Karpas-422 (cell line): ENCODE results near the gene PTP4A2. TPM values are rescaled to one million over a fixed set of nuclear protein-coding genes. Genes with fewer than 3 reads are reported as not detected.

Experiments
- DNase-seq: peaks from one replicate; pipeline ENCODE4 v3.0.0-alpha.2; 2015
- H2AFZ ChIP-seq: fragments of 200-600 bp; sonication (generic); 2 replicates; pipeline ENCODE4 v1.6.1; 2014; ENCODE audit warnings: antibody characterized with exemption, low read length, mixed read lengths
- H3K27ac ChIP-seq: fragments of 200-600 bp; sonication (generic); 2 replicates; pipeline ENCODE4 v1.5.1; 2014; ENCODE audit warnings: mild to moderate bottlenecking, low read length, moderate library complexity
- H3K27me3 ChIP-seq: fragments of 200-600 bp; sonication (generic); 2 replicates; pipeline ENCODE4 v1.6.1; 2014; ENCODE audit warnings: low read length, mixed read lengths
- H3K36me3 ChIP-seq: fragments of 200-600 bp; sonication (generic); 2 replicates; pipeline ENCODE4 v1.6.1; 2014; ENCODE audit warnings: low read length, mixed read lengths; ENCODE audit not compliant: insufficient read depth
- H3K4me1 ChIP-seq: fragments of 200-600 bp; sonication (generic); 2 replicates; pipeline ENCODE4 v1.6.1; 2014; ENCODE audit warnings: mild to moderate bottlenecking, low read length, mixed read lengths
- H3K4me2 ChIP-seq: fragments of 200-600 bp; sonication (generic); 2 replicates; pipeline ENCODE4 v1.6.1; 2014; ENCODE audit warnings: low read length, low read depth, mild to moderate bottlenecking; ENCODE audit not compliant: poor library complexity, severe bottlenecking
- H3K4me3 ChIP-seq: fragments of 200-600 bp; sonication (generic); 2 replicates; pipeline ENCODE4 v1.5.1; 2014; ENCODE audit warnings: mild to moderate bottlenecking, antibody characterized with exemption, low read length, mixed read lengths
- H3K79me2 ChIP-seq: fragments of 200-600 bp; sonication (generic); 2 replicates; pipeline ENCODE4 v1.6.1; 2014; ENCODE audit warnings: mild to moderate bottlenecking, low read length, mixed read lengths
- H3K9ac ChIP-seq: fragments of 200-600 bp; sonication (generic); 2 replicates; pipeline ENCODE4 v1.6.0; 2014; ENCODE audit warnings: low read length
- H3K9me2 ChIP-seq: fragments of 200-600 bp; sonication (generic), shearing (Covaris generic); replicated peaks from 2 replicates; pipeline ENCODE4 v1.6.0; 2014; ENCODE audit warnings: mild to moderate bottlenecking, low read length, moderate library complexity; ENCODE audit not compliant: insufficient read depth
- H3K9me3 ChIP-seq: fragments of 300-700, 200-600 bp; sonication (generic); 2 replicates; pipeline ENCODE4 v1.6.1; 2014; ENCODE audit warnings: low read length, mixed read lengths
- H4K20me1 ChIP-seq: fragments of 200-600 bp; sonication (generic); 2 replicates; pipeline ENCODE4 v1.6.1; 2014; ENCODE audit warnings: mild to moderate bottlenecking, antibody characterized with exemption, low read length, low read depth; ENCODE audit not compliant: insufficient read depth
- total RNA-seq: library from RNA; depleted of rRNA; stranded (reverse); fragments of >200 nt; shearing (Covaris generic); gene quantifications from 2 replicates; pipeline ENCODE4 v1.2.3, GENCODE V29; 2014; ENCODE audit warnings: low replicate concordance

PTP4A2 gene
- total RNA-seq, 1 experiment from 2014 or later, result 401 TPM

- no peak overlapping the region for H3K27ac ChIP-seq
- no peak overlapping the region for H3K4me2 ChIP-seq
- H4K20me1 ChIP-seq, result no peaks in the 10 kb centered on the region
- no peaks in the 10 kb centered on the region for H3K27me3 ChIP-seq
- DNase-seq, result no peak
- no peak overlapping the region for H3K4me3 ChIP-seq
- H3K9me3 ChIP-seq, result no peaks in the 10 kb centered on the region
- no peak overlapping the region for H2AFZ ChIP-seq
- no peaks in the 10 kb centered on the region for H3K79me2 ChIP-seq
- no peaks in the 10 kb centered on the region for H3K36me3 ChIP-seq
- 0 out of 2 replicates have a peak, but pooled peaks cover 3% of the 10 kb centered on the region for H3K4me1 ChIP-seq
- no peak overlapping the region for H3K9ac ChIP-seq
- H3K9me2 ChIP-seq, result no peaks in the 10 kb centered on the region
Measured at GRCh38 chr1:31978843-31979400, 40.8 kb upstream of the PTP4A2 start.

GRCh38 chr1:31977385-31978131 lies 39.4 kb upstream of the PTP4A2 start:
- H3K4me1 ChIP-seq, result 0 out of 2 replicates have a peak, but pooled peaks cover 3% of the 10 kb centered on the region
- no peaks in the 10 kb centered on the region for H3K27me3 ChIP-seq
- no peaks in the 10 kb centered on the region for H3K36me3 ChIP-seq
- H2AFZ ChIP-seq, result no peak overlapping the region
- peak; percentile 58 for DNase-seq
- H3K4me2 ChIP-seq, result no peak overlapping the region
- H3K27ac ChIP-seq, result no peak overlapping the region
- no peaks in the 10 kb centered on the region for H3K9me2 ChIP-seq
- no peaks in the 10 kb centered on the region for H3K9me3 ChIP-seq
- H3K4me3 ChIP-seq, result no peak overlapping the region
- H4K20me1 ChIP-seq, result no peaks in the 10 kb centered on the region
- no peaks in the 10 kb centered on the region for H3K79me2 ChIP-seq
- no peak overlapping the region for H3K9ac ChIP-seq

- Histone ChIP-seq H3K9me3 (no peaks in the 10 kb centered on the region), H3K9ac (no peak overlapping the region), H3K27me3 (no peaks in the 10 kb centered on the region), H3K79me2 (no peaks in the 10 kb centered on the region), H3K27ac (no peak overlapping the region), H3K4me1 (0 out of 2 replicates have a peak, but pooled peaks cover 3% of the 10 kb centered on the region), H4K20me1 (no peaks in the 10 kb centered on the region), H2AFZ (no peak overlapping the region), H3K9me2 (no peaks in the 10 kb centered on the region), H3K4me2 (no peak overlapping the region), H3K36me3 (no peaks in the 10 kb centered on the region), H3K4me3 (no peak overlapping the region)
- DNase-seq, result no peak
Measured at GRCh38 chr1:31976401-31976800, 38.2 kb upstream of the PTP4A2 start.

- Histone ChIP-seq H3K9ac (no peak overlapping the region), H4K20me1 (no peaks in the 10 kb centered on the region), H3K79me2 (no peaks in the 10 kb centered on the region), H3K4me2 (no peak overlapping the region), H3K9me3 (no peaks in the 10 kb centered on the region), H3K4me1 (no peaks in the 10 kb centered on the region), H3K36me3 (no peaks in the 10 kb centered on the region), H3K9me2 (no peaks in the 10 kb centered on the region), H3K4me3 (no peak overlapping the region), H2AFZ (no peak overlapping the region), H3K27ac (no peak overlapping the region), H3K27me3 (no peaks in the 10 kb centered on the region)
- DNase-seq, result no peak
Measured at GRCh38 chr1:31970873-31971272, 32.7 kb upstream of the PTP4A2 start.

- no peaks in the 10 kb centered on the region for H3K4me1 ChIP-seq
- H3K9ac ChIP-seq, result no peak overlapping the region
- H3K36me3 ChIP-seq, result no peaks in the 10 kb centered on the region
- no peaks in the 10 kb centered on the region for H3K9me2 ChIP-seq
- no peak overlapping the region for H2AFZ ChIP-seq
- H3K27me3 ChIP-seq, result no peaks in the 10 kb centered on the region
- H3K79me2 ChIP-seq, result no peaks in the 10 kb centered on the region
- H3K4me2 ChIP-seq, result no peak overlapping the region
- no peak for DNase-seq
- no peak overlapping the region for H3K4me3 ChIP-seq
- H4K20me1 ChIP-seq, result no peaks in the 10 kb centered on the region
- H3K27ac ChIP-seq, result no peak overlapping the region
- no peaks in the 10 kb centered on the region for H3K9me3 ChIP-seq
Measured at GRCh38 chr1:31961536-31961935, 23.4 kb upstream of the PTP4A2 start.

GRCh38 chr1:31959521-31960340 lies 21.6 kb upstream of the PTP4A2 start:
- H3K4me1 ChIP-seq, result peaks cover 1% of the 10 kb centered on the region; the same call in 1 of the 2 replicates
- H3K4me2 ChIP-seq, result no peak overlapping the region
- H3K9ac ChIP-seq, result no peak overlapping the region
- H3K27me3 ChIP-seq, result no peaks in the 10 kb centered on the region
- no peaks in the 10 kb centered on the region for H3K9me2 ChIP-seq
- no peak overlapping the region for H3K4me3 ChIP-seq
- peak; percentile 27 for DNase-seq
- H2AFZ ChIP-seq, result no peak overlapping the region
- H3K79me2 ChIP-seq, result no peaks in the 10 kb centered on the region
- no peaks in the 10 kb centered on the region for H3K9me3 ChIP-seq
- H3K27ac ChIP-seq, result no peak overlapping the region
- no peaks in the 10 kb centered on the region for H4K20me1 ChIP-seq
- H3K36me3 ChIP-seq, result no peaks in the 10 kb centered on the region

- no peak for DNase-seq
- Histone ChIP-seq H3K36me3 (no peaks in the 10 kb centered on the region), H3K4me1 (peaks cover 4% of the 10 kb centered on the region; the same call in 1 of the 2 replicates), H4K20me1 (no peaks in the 10 kb centered on the region), H3K4me3 (no peak overlapping the region), H3K27me3 (no peaks in the 10 kb centered on the region), H3K9ac (no peak overlapping the region), H3K9me2 (no peaks in the 10 kb centered on the region), H3K9me3 (no peaks in the 10 kb centered on the region), H3K27ac (no peak overlapping the region), H2AFZ (no peak overlapping the region), H3K4me2 (no peak overlapping the region), H3K79me2 (no peaks in the 10 kb centered on the region)
Measured at GRCh38 chr1:31957701-31958674, 19.8 kb upstream of the PTP4A2 start.
